HL-60 (cell line): ENCODE data around the gene DLG4.

ENCODE experiments used
- DNase-seq, 2 experiments: peaks; one replicate each; pipeline ENCODE4 v3.0.0-alpha.2; 2010 to 2020; ENCODE audit warnings: low read depth in 1 of 2, low spot score in 1 of 2
- H3K27ac ChIP-seq: fragments of 250-450 bp; sonication (Bioruptor Pico); replicated peaks from 2 replicates; pipeline ENCODE4 v1.5.1; 2020; ENCODE audit warnings: mild to moderate bottlenecking, moderate library complexity
- H3K27me3 ChIP-seq: fragments of 250-450 bp; sonication (Bioruptor Pico); 2 replicates; pipeline ENCODE4 v1.5.1; 2021; ENCODE audit warnings: mild to moderate bottlenecking, moderate library complexity; ENCODE audit not compliant: insufficient read depth, poor library complexity, severe bottlenecking
- H3K4me3 ChIP-seq: replicated peaks from 2 replicates; pipeline ENCODE4 v1.5.1; 2011; ENCODE audit warnings: mild to moderate bottlenecking, control low read depth, low read length; ENCODE audit not compliant: insufficient read depth
- CTCF ChIP-seq: IDR thresholded peaks from one replicate; pipeline ENCODE4 v1.5.1; 2011; ENCODE audit warnings: low read length, control low read depth, inconsistent platforms; ENCODE audit not compliant: insufficient read depth
- GABPA ChIP-seq: IDR thresholded peaks from 2 replicates; pipeline ENCODE4 v1.6.1; 2012; ENCODE audit warnings: low read depth
- POLR2AphosphoS5 ChIP-seq: IDR thresholded peaks from 2 replicates; pipeline ENCODE4 v1.6.1; 2012; ENCODE audit warnings: low read depth
- REST ChIP-seq: IDR thresholded peaks from 2 replicates; pipeline ENCODE4 v1.6.1; 2012; ENCODE audit warnings: low read depth; ENCODE audit not compliant: insufficient replicate concordance
- SPI1 ChIP-seq: IDR thresholded peaks from 2 replicates; pipeline ENCODE4 v1.6.1; 2012; ENCODE audit warnings: low read depth, mild to moderate bottlenecking, borderline replicate concordance

Gene DLG4

GRCh38 chr17:7217113-7217987 is 2.3 kb downstream of the DLG4 start:
- TF ChIP-seq POLR2AphosphoS5 (no peak), GABPA (no peak), CTCF (no peak), REST (no peak), SPI1 (no peak)
- no peaks in the 10 kb centered on the region for H3K27me3 ChIP-seq
- peak in 1 of 2 experiments; percentile 15 for DNase-seq
- H3K27ac ChIP-seq, result peak overlapping the region; percentile 25; the same call in 1 of the 2 replicates
- peak overlapping the region; percentile 36 for H3K4me3 ChIP-seq

- Histone ChIP-seq H3K4me3 (peak overlapping the region; percentile 36), H3K27ac (no peak overlapping the region), H3K27me3 (no peaks in the 10 kb centered on the region)
- no peak for DNase-seq
- no peak for TF ChIP-seq REST
These were observed 3.2 kb downstream of the DLG4 start for GRCh38 chr17:7216242-7217112.

GRCh38 chr17:7215652-7216180 is 3.9 kb downstream of the DLG4 start:
- Histone ChIP-seq H3K27me3 (no peaks in the 10 kb centered on the region), H3K4me3 (no peak overlapping the region), H3K27ac (no peak overlapping the region)
- TF ChIP-seq POLR2AphosphoS5 (no peak), CTCF (no peak)
- DNase-seq, result no peak

- TF ChIP-seq CTCF (no peak), GABPA (no peak), SPI1 (no peak), POLR2AphosphoS5 (no peak), REST (no peak)
- no peak for DNase-seq
- Histone ChIP-seq H3K27ac (no peak overlapping the region), H3K27me3 (no peaks in the 10 kb centered on the region), H3K4me3 (no peak overlapping the region; the same call in 1 of the 2 replicates)
These were observed 4.4 kb downstream of the DLG4 start for GRCh38 chr17:7215136-7215638.
